Measurements from ENCODE around the gene PCDH9.

PCDH9 gene

DNA sequence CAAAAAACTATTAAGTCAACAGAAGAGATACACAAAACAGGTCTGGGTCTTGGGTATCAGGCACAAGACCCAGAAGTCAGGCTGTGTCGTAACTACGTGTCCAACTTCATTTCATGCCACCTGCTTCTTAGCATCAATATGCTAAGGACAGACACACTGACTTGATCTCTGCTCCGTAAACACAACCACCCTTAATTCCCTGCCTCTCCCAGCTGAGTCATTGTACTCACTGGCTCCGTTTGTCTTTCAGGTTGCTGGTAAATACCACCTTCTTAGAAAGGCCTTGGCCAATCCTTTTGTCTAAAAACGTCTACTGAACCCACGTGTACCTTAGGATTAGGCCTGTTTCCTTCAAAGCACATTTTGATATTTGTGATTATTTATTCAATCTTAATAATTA lies 726.2 kb downstream of the PCDH9 start:
- no peak for DNase-seq

DNA sequence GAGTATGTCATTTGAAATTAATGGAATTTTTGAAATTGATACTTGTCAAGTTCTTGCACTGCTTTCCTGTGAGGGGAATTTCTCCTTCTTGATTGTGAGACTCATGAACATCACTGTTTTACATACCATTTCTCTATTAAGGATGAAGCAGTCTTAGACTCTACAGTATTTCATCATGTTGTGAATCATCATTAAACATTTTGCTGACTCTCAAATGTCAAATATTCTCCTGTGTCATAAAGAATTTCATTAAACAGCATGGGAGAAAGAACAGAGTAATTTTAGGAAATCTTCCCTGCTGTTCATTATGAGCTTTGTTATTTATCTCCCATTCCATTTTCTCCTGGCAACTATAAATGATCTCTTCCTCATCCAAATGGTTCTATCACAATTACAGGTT lies 729.0 kb downstream of the PCDH9 start:
- no peak for DNase-seq

DNA sequence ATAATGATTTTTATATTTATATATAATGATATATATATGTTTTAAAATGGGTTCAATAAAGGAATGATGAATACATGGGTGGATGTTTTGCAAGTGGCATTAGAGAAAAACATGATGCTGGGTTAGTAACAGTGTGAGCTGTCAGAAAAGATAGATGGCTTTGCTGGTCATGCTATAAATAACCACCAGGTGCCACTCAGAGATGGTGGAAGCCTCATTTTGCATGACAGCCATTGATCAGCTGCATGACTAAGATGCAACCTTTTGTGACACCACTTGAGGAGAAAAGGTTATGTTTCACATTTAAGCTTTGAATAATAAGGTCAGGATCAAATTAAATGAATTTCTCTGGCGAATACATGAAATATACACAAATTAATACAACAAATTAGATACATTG lies 737.7 kb downstream of the PCDH9 start:
- DNase-seq = no peak

DNA sequence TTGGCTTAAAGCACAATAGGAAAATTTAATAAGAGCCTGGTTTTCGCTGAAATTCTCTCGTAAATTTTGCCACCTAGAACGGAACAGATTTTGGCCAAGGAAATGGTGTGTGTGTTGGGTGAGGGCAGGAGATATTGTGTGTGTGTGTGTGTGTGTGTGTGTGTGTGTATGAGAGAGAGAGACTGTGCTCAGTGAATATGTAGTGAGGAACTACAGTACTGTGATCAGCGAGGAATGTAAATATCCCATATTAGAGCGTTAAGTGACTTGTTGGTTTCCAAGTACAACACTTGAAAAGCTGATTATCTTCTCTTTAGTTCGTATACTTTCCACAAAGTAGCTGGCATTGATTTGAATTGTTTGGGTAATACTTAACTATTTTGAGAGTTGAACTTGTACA lies 738.9 kb downstream of the PCDH9 start:
- DNase-seq = no peak

DNA sequence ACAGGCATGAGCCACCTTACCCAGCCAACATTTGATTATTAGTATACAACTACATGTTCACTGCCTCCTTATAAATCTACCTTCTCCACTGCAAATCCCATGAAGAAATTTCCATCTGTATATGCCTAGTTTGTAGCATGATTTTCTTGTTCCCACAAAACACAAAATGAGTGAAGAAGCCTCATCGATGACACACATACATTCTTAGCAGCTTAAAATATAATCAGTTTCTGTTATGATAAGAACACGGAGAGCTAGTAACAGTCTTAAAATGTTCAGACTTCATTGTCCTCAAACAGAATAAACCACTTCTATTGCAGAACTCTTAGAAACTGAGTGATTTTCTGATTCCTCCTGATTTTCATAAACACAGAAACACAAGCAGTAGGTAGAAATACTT lies 740.5 kb downstream of the PCDH9 start:
- no peak for DNase-seq

DNA sequence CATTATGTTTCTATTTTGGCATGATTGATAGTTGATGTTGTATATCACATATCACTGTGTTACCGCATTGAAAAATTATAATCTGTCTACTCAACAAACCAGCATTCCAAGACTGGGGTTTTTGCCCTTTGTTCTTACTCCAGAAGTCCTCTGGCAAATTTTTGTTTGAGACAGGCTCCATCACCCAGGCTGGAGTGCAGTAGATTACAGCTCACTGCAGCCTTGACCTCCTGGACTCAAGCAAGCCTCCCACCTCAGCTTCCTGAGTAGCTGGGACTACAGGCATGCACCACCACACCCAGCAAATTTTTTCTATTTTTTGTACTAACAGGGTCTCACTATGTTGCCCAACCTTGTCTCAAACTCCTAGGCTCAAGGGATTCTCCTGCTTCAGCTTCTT lies 741.0 kb downstream of the PCDH9 start:
- no peak for DNase-seq

DNA sequence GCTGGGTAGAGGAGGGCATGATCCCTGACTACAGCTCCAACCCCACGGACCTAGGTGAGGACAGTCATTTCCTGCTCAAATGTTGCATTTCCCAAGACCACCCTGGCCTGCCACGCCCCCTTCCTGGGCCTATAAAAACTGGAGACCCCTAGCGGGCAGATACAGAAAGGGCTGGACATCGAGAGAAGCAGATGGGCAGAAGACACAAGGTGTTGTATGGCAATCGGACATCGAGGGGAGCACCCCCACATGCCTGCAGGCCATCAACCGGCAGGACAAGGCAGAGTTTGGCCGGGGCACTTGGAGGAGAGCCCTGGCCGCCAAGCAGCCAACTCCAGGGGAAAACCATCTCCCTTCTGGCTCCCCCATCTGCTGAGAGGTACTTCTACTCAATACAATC lies 746.4 kb downstream of the PCDH9 start:
- DNase-seq = no peak

DNA sequence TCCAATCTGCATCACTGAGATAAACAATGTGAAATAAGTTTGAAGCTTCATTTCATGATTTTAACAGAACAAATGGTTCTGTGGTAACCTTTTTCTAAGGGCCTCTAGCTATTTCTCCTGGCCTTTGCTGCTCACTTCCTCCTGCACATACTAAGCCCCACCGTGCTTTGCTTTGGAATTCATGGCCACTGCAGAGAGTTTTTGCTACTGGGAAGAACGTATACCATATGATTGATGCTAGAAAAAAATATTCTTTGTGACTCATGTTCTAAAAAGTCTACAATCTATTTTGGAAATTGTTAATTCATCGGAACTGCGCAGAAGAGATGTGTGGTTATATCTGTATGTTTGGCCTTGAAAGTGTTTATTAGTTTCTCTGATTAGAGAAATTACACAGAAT lies 747.3 kb downstream of the PCDH9 start:
- no peak for DNase-seq

DNA sequence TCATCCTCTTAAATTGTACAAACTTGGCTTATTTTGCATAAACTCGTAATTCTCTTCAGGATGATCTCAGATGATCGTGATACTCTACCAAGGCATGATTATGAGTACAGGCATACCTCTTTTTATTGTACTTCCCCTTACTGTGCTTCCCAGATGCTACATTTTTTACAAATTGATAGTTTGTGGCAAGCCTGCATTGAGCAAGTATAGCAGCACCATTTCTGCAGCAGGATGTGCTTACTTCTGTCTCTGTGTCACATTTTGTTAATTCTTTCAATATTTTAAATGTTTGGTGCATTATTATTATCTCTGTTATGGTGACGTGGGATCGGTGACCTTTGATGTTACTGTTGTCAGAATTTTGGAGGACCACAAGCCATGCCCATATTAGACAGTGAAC lies 752.3 kb downstream of the PCDH9 start:
- DNase-seq = no peak

DNA sequence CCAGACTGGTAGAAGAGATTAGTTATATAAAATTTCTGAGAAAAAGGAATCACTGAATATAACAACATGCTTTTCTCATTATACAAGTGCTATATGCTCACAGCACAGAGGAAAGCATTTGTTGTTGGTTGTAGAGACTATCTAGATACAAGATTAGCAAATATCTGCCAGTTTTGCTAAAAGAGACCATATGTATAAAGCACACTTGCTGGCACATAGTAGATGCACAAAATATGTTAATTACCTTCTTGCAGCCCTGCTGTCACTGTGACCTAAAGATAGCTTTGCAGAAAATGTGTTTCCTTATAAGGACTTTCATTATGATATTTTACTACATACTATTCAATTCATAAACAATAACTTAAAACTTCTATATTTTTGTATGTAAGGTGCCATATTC lies 755.1 kb downstream of the PCDH9 start:
- no peak for DNase-seq

DNA sequence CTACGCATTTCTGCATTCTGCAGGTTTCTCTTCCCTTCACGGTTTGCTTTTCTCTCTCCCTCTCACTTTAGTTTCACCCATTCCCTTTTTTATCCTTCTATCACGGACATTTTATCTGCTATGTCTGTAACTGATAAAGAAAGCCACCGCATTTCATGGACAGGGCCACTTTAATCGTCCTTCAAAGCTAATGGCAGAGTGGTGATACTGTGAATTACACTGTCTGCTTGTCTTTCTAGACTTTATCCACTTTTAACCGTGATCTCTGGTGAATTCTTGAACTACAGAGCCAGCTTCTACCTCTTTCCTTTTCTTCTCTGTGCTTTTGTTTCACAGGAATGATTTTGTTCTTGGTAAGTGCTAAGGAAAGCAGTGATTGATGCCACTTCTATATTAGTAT lies 760.4 kb downstream of the PCDH9 start:
- no peak for DNase-seq

DNA sequence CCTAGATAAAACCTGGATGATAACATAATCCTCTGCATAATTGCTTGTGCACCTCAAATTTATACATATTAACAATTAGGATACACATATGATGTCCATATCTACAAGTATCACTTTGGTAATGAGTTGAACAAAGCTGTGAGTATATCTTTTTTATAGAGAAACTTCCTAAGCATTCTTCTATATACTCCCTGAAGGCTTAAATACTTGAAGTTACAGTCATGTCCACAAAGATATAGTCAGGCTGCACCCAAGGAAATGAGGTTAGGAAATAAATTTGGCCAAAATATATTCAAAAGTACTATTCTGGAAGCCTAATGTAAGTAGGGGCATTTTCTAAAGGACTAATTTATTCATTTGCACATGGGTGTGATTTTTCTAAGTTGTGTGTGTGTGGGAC lies 761.5 kb downstream of the PCDH9 start:
- no peak for DNase-seq

DNA sequence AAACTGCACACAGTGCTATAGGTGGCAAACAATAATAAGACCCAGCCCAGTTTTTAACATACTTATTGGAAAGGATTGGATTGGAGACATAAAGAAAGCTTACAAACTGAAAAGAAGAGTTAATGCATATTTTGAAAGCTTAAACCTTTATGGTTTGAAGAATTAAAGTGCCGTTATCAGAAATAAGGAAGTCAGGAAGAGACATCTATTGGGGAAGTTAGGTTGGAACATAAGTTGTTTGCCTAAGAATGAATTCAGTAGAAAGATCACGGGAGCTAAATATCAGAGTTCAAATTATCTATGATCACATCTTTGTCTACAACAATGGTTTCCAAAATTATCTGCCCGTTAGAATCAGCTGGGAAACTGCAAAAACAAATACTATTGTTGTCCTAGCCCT lies 767.9 kb downstream of the PCDH9 start:
- DNase-seq = no peak

DNA sequence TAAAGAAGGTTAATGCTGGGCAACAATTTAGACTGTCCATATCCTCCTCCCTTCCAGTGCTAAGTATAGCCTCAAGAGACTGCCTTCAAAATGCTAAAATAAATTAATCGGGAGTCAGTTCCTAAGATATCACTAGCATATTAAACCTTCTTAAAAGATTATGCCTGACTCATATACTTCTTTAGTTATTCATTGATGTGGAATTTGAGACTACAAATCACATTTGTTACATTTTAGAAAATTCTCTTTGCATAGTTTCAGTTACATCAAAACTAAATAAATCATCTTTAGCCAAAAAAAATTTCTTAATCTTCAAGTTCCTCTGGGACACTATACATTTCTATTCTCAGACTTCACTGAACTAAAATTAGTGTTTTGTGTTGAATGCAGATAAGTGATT lies 769.1 kb downstream of the PCDH9 start:
- no peak for DNase-seq

DNA sequence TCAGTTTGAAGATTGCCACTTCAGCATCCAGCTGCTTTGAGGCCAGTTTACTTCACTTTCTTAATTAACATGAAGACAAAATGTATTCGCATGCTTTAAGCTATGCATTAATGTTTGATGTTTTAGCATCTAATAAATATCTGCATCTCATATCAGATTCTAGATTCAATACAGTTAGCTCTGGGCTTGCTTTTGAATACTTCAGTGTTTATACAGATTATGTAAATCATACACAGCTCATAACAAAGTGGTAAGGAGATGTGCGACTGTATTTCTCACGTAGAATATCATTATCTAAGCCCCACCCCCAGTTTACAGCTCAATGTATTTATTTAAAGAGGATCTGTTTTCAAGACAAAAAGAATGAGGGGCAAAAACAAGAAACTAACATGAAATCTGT lies 770.5 kb downstream of the PCDH9 start:
- no peak for DNase-seq

DNA sequence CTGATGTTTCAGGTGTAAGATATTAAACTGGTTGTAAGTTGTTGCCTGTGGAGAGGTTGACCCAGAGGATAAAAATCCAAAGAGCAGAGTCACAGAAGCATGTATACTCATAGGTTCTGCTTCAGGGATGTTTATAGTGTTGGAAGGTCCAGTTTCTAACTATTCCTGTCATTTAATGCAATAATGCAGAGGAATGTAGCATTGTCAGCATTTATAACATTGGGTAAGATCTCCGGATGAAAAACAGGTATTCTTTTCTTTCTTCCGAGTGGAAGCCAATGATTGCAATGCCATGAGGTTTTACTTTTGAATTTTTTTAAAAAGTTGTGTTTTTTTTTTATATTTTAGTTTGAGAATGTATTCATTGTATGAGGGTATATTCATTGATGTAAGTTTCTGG lies 771.0 kb downstream of the PCDH9 start:
- DNase-seq = no peak

DNA sequence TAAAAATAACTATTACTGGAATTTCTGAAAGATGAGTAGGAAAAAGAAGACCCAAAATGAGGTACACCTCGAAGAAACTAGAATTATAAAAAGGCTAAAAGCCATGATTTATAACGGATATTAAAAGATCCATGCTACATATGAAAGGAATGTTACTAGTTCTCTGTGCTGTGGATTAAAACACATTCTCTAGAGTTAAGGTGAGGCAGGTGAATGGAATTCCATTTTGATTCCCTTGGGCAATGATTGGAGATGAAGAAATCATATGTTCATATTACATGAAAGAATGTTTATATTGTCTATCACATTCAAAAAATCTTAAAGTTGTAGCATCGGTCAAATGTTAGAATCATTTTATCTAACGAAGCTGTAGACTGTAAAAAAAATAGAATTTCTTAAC lies 783.7 kb downstream of the PCDH9 start:
- DNase-seq = no peak

DNA sequence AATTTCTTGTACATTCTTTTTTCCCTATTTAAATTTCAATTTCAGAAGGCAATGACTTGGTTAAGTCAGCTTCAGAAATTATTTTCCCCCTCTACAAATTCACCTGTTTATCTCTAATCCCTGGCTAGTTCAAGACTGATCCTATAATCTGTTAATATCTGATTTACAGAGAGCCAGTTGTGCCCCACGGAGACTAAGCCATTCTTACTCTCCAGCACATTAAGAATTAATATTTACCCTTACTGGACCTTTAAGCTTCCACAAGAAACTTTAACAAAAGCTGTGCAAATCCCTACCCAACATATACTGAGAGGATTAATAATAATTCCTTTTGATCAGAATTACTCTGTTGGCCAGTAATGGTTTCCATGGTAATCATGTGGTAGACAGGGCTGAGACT lies 786.2 kb downstream of the PCDH9 start:
- no peak for DNase-seq

DNA sequence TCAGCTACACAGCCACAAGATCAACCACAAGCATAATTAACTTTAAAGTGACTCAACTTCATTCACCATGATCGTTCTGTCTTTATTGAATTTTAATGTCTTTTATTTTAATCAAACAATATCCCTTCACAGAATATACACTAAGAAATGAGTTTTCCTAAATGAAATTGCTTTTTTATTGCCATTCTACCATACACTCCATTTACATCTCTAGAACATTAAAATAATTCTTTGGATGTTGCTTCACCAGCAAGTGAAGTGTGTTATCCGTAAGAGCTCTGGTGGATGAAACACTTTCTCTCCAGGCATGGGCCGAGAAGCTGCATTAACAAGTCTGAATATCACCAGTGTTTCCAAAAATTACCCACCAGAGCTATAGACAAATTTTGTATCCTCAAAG lies 789.2 kb downstream of the PCDH9 start:
- no peak for DNase-seq

DNA sequence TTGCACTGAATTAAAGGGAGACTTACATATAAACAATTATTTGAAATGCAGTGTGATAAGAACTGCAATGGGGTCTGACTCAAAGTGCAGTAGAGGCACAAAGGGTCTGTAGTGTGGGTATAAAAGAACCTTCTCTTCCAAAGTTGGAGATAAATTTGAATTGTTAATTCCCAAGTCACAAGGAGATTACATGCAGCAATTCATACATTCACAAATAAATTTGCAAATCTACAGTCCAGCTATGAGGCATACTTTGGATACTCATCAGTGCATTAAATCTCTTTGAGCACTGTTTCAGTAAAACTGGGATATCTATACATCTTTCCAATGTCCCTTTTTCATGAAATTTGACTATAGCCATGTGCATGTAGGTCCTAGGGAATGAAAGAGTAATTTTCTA lies 799.4 kb downstream of the PCDH9 start:
- no peak for DNase-seq

DNA sequence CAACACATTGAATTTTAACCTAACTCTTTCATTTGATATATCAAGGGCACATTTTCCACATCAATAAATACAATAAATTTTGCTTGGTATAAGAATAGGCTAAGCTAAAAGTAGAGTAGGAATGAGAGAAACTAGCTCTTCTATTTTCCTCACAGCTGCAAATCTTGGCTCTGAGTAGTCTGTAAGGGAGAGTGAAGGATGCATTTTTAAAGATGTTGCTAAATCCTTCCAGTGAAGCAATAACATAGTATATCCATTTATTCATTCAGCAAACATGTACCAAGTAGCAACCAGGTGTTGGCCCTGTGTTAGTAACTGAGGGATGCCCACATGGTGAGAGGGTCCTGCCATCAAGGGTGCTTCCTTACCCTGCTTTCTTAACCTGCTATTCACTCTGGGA lies 799.9 kb downstream of the PCDH9 start:
- no peak for DNase-seq

DNA sequence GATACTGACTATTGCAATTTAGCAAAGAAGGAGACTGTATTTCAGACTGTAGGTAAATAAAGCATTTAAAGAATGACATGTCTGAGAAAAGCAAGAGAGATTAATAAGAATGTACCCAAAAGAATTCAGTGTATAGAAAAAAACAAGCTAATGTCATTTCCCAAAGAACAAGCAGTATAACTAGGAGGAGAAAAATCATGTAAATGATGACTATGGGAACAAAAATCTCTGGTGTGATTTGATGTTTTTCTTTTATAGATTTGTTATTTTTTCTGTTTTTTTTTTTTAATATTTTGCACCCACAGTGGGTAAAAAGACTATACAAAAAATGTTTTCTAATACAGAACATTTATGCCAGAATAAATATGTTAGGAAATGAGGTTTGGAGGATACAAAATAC lies 801.0 kb downstream of the PCDH9 start:
- DNase-seq = no peak

DNA sequence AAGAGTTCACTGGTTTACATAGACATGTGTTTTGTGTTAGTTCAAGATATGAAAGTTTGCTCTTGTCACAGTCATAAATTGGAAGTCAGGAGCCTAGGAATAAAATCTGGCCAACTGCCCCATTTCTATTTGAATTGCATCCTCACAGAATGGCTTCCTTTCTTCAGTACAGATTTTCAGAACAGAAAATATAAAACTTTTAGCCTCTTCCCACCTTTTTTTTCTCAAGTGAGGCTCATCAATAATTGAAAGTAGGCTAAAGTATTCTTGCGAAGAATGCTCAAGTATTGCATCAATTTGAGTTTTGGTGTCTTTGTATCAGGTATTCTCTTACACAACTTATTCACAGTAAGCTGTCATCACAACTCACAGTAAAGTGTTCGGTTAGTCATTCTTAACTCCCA lies 802.7 kb downstream of the PCDH9 start:
- DNase-seq = no peak

DNA sequence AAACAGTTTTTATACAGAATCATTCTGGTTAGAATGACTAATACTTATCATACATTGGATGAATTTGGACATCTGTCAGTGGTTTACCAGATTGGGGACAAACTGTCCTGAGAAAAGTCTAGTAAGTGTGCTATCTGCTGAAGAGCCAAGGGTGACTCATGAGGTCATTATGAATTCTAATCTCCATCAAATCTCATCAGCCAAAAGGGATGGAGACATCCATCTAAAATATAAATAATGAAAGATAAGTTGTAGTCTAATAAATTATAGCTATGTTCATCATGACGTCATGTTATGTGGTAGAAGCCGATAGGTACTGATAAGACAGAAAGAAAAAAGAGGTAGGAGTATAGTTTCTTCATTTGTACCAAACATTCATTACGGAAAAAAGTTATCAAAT lies 804.4 kb downstream of the PCDH9 start:
- no peak for DNase-seq

DNA sequence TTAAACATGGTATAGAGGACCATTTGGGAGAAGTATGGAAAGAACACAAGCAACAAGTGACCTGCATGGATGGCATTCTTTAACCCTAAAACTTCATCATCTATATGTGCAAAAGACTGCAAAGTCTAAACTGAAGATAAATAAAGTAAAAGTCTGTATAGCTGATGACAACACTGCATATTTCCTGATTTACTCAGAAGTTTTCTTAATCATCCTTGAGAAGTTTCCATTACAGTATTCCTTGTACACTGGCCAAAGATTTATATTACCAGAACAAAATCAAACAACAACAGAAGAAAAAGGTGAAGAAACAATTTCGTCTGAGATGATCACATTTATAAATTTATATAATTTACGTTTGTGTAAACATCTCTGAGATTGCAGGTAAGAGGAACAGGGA lies 805.7 kb downstream of the PCDH9 start:
- no peak for DNase-seq

DNA sequence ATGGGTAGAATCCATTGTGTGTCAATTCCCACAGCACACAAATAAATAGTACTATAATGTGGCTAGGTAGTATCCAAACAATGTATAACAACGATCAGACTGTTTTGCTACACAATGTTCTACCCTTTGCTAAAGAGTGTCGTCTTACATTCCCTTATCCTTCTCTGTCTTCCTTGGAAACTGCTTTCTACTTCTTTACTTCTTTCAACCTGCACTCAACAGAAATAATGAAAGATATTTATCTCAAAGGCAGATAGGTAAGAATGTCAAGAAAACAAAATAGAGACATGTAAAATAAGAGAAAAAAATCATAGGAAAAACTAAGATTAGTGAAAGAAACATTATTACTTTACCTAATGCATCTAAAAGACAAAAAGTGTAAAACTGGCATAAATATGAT lies 814.7 kb downstream of the PCDH9 start:
- no peak for DNase-seq
